Stimulated activated naive CD4-positive, alpha-beta T cell (primary cell): ENCODE data around the gene IGSF21.

Experiments
- DNase-seq, 6 experiments: peaks; one replicate each; lab custom pipeline; 2025; lab: John Stamatoyannopoulos, UW

Gene IGSF21

DNA sequence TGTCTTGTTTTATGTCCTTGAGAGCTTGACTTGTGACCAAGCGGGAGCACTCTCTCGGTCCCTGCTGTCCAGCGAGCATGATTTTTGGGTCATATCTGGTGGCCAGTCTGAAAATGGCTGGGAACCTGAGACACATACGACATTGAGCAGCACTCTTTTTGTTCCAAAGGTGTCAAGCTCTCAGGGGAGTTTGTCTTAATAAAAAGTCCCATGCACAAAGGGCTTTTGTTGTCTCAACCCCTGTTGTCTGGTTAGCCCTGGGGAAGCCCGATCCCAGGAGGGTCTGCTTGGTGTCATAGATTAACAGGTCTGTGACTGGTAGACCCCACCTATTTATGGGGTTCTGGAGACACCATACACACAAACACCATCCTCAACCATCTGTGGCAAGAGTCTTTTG is 315.4 kb downstream of the IGSF21 start:
- DNase-seq: no peak

GRCh38 chr1:18426580-18426979 is 319.0 kb downstream of the IGSF21 start:
- no peak for DNase-seq
